ENCODE data around the gene COL8A2. TPM values are rescaled to one million over a fixed set of nuclear protein-coding genes. Genes with fewer than 3 reads are reported as not detected.

The COL8A2 gene
- total RNA-seq, 2 donors from 2014 or later, result 0.08 TPM; not detected in 1

DNA sequence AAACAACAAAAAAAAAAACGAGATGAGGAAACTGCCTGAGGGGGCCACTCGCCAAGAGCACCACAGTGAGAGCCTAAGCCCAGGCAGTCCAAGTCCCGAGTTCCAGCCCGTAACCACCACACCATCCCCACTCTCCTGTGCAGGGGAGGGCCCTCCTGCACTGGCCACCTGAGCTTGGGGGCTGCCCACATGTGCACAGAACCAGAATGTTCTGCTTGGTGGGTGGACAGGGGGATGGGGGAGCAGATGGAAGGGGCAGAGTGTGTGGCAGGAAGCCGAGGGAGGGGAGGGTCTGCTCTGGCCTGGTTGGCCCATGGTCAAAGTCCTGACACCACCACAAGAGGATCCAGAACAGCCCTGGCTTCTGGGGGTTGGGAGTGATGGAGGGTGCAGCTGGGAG is 18.8 kb downstream of the COL8A2 start:
- Mint-ChIP-seq H3K4me1 (ENCODE audit: low read depth in 2 of 2) (peaks cover 5 to 7% of the 10 kb centered on the region in 2 donors), H3K9me3 (no peaks in the 10 kb centered on the region), H3K27ac (no peak overlapping the region), H3K4me3 (no peak overlapping the region), H3K27me3 (no peaks in the 10 kb centered on the region), H3K36me3 (no peaks in the 10 kb centered on the region)
- ATAC-seq (no peak), DNase-seq (ENCODE audit: low spot score) (no peak)

DNA sequence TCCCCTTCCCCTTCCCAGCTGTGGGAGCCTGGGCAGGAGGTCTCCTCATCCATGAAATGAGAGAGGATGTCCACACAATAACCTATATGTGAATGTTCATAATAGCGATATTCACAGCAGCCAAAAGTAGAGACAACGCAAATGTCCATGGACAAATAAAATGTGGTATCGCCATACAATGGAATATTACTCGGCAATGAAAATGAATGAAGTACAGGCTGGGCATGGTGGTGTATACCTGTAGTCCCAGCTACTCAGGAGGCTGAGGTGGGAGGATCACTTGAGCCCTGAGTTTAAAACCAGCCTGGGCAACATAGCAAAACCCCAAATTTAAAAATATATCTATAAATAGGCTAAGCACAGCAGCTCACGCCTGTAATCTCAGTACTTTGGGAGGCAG is 23.5 kb downstream of the COL8A2 start:
- no peak overlapping the region for H3K4me3 Mint-ChIP-seq
- no peaks in the 10 kb centered on the region for H3K36me3 Mint-ChIP-seq
- peaks cover 0 to 4% of the 10 kb centered on the region in 2 donors for H3K4me1 Mint-ChIP-seq (ENCODE audit: low read depth in 2 of 2)
- no peak for DNase-seq (ENCODE audit: low spot score)
- no peaks in the 10 kb centered on the region for H3K9me3 Mint-ChIP-seq
- H3K27ac Mint-ChIP-seq, result no peak overlapping the region
- ATAC-seq, result no peak
- H3K27me3 Mint-ChIP-seq, result no peaks in the 10 kb centered on the region

DNA sequence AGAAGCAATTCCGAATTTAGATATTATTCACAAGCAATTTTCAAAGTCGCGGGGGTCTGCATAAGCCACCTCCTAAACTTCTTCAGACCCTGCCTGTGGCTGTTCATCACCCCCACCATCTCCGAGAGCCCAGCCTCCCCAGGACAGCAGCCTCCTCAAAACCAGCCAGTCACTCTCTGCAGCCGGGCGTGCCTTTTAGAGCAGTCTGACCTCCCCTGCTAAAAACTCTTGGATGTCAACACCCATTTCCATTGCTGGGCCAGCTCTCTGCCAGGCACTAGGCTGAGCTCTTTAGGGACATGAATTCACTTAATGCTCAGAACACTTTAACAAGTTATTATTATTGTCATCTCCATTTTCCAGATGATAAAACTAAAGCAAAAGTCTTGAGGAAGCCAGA is 24.6 kb downstream of the COL8A2 start:
- DNase-seq (ENCODE audit: low spot score) (no peak), ATAC-seq (no peak)
- Mint-ChIP-seq H3K27me3 (no peaks in the 10 kb centered on the region), H3K27ac (no peak overlapping the region), H3K4me3 (no peak overlapping the region), H3K4me1 (ENCODE audit: low read depth in 2 of 2) (peaks cover 0 to 6% of the 10 kb centered on the region in 2 donors), H3K9me3 (no peaks in the 10 kb centered on the region), H3K36me3 (no peaks in the 10 kb centered on the region)

DNA sequence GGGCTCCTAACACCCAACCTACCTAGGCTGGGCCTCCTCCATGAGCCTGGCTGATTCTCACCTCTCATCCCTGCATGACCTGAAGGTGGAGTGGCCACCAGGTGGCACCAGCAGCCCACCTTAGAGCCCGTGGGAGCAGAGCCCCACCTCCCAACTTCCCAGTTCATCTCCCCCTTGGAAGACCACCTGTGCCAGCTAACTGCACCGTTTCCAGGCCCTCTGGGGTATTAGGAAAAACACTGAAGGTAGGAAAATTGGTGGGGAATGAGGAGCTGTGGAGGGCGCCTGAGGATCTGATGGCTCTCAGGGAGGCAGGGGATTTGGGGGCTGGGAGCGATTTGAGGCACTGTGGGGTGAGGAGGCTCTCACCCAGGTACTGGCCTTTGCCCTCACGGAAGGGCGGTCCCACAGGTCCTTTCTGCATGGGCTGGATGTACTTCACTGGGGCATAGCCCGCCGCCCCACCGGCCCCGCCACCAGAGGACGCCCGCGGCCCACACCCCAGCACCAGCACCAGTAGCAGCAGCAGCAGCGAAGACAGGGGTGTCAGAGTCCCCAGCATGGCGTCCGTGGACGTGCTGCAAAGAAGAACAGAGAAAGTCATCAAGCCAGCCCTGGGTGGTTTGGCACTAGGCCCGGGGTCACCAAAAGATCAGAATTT is 25.2 kb downstream of the COL8A2 start:
- no peaks in the 10 kb centered on the region for H3K36me3 Mint-ChIP-seq
- no peak overlapping the region for H3K4me3 Mint-ChIP-seq
- no peak overlapping the region for H3K27ac Mint-ChIP-seq
- ATAC-seq (peak; percentile 77 to 82), DNase-seq (ENCODE audit: low spot score) (peak; percentile 73)
- no peaks in the 10 kb centered on the region for H3K27me3 Mint-ChIP-seq
- H3K9me3 Mint-ChIP-seq, result no peaks in the 10 kb centered on the region
- H3K4me1 Mint-ChIP-seq (ENCODE audit: low read depth in 2 of 2), result peaks cover 0 to 6% of the 10 kb centered on the region in 2 donors

DNA sequence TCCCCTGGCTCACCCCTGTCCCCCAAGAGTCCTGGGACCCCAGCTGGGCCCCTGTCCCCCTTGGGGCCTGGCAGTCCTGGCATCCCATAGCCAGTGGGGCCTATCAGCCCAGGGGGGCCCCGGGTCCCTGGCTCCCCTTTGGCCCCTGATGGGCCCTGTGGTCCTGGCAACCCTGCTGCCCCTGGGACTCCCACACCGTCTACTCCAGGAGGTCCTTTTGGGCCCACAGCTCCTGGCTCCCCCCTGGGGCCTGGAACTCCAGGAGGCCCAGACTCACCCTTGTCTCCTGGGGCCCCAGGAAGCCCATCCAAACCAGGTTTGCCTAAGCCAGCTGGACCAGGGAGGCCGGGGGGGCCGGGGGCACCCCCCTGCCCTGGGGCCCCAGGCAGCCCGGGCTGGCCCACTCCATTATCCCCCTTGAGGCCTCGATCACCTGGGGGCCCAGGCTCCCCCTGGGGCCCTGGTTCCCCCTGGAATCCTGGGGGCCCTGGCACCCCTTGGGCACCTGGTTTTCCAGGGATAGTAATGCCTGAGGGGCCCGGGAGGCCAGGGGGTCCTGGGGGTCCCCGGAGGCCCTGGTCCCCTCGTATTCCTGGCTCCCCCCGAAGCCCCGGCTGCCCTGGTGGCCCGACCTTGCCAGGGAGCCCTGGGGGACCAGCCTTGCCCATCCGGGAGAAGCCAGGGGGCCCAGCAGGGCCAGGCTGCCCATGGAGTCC is 26.2 kb downstream of the COL8A2 start:
- H3K9me3 Mint-ChIP-seq, result no peaks in the 10 kb centered on the region
- H3K4me3 Mint-ChIP-seq, result no peak overlapping the region
- no peak for DNase-seq (ENCODE audit: low spot score)
- no peak overlapping the region for H3K27ac Mint-ChIP-seq
- ATAC-seq, result no peak
- no peaks in the 10 kb centered on the region for H3K36me3 Mint-ChIP-seq
- no peaks in the 10 kb centered on the region for H3K27me3 Mint-ChIP-seq
- H3K4me1 Mint-ChIP-seq (ENCODE audit: low read depth in 2 of 2), result peaks cover 0 to 6% of the 10 kb centered on the region in 2 donors

DNA sequence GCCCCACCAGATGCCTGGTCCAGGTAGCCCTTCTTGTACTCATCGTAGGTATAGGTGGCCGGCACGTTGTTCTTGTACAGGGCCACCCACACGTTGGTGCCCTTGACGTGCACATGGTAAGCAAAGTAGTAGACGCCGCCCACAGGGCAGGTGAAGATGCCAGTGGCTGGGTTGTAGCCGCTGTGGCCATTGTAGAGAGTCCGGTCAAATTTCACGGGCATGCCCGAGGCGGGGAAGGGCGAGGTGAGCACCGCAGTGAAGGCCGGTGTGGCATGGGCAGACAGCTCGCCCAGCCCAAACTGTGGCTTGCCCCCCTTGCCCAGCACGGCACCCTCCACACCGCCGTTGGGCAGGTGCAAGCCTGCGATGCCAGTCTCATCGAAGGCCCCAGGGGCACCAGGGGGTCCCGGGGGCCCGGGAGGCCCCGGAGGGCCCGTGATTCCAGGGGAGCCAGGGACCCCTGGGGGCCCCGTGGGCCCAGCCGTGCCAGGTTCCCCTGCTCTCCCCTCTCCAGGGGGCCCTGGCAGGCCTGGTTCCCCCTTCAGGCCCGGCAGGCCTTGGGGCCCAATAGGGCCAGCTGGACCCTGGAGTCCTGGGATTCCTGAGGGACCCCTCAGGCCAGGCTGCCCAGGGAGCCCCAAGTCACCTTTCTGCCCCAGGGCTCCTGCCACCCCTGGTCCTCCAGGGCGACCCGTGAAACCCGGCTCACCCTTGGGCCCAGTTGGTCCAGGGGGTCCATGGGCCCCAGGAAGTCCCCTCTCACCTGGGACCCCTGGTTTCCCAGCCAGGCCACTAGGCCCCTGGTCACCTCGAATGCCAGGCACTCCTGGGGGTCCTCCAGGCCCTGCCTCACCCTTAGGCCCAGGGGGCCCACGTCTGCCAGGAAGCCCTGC is 27.1 kb downstream of the COL8A2 start:
- H3K4me3 Mint-ChIP-seq, result no peak overlapping the region
- H3K36me3 Mint-ChIP-seq, result no peaks in the 10 kb centered on the region
- DNase-seq (ENCODE audit: low spot score) (no peak), ATAC-seq (peak in 1 of 2 donors; percentile 8)
- no peaks in the 10 kb centered on the region for H3K9me3 Mint-ChIP-seq
- H3K27ac Mint-ChIP-seq, result no peak overlapping the region
- H3K27me3 Mint-ChIP-seq, result no peaks in the 10 kb centered on the region
- peaks cover 0 to 6% of the 10 kb centered on the region in 2 donors for H3K4me1 Mint-ChIP-seq (ENCODE audit: low read depth in 2 of 2)

DNA sequence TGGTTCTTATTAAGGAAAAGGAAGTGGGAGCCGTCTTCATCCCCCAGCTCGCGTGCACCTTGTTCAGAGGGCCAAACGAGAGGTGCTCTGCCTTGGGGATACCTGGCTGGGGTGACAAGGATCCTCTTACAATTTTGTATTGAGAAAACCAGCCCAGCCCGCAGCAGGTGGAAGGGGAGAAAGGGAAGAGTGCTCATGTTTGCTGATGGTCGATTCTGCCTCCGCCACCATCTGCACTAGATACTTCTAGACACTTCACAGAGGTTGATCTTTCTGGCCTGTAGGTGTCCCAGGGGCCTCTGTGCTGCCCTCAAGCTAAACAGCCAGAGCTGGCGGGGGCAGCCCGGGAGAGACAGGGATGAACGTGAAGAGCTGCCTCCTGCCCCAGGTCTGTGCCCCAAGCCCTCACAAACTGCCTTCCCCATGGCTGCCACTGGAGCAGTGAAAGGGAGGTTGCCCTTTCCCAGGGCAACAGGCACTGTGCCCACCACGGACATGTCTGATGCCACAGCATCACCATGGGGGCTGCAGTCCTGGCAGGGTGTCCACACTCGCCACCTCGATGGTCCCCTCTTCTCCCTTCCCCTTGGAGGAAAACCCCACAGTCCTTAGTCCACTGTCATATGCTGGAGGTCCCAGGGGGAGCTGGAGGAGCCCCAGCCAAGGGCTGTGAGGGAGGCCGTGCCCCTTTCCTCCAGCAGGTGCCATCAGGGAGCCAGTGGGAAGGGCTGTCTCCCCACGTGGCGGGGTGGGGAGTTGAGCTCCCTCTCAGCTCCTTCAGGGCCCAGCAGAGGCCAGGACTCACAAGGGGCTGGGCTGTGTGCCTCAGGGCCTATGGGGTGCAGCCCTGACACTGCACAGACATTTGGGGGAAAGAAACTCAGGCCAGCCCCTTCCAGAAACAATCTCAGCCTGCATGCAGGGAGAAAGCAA is 28.3 kb downstream of the COL8A2 start:
- Mint-ChIP-seq H3K36me3 (no peaks in the 10 kb centered on the region), H3K4me3 (no peak overlapping the region), H3K4me1 (ENCODE audit: low read depth in 2 of 2) (peaks cover 0 to 10% of the 10 kb centered on the region in 2 donors), H3K27me3 (no peaks in the 10 kb centered on the region), H3K9me3 (no peaks in the 10 kb centered on the region), H3K27ac (no peak overlapping the region)
- DNase-seq (ENCODE audit: low spot score) (no peak), ATAC-seq (peak in 1 of 2 donors; percentile 11)

DNA sequence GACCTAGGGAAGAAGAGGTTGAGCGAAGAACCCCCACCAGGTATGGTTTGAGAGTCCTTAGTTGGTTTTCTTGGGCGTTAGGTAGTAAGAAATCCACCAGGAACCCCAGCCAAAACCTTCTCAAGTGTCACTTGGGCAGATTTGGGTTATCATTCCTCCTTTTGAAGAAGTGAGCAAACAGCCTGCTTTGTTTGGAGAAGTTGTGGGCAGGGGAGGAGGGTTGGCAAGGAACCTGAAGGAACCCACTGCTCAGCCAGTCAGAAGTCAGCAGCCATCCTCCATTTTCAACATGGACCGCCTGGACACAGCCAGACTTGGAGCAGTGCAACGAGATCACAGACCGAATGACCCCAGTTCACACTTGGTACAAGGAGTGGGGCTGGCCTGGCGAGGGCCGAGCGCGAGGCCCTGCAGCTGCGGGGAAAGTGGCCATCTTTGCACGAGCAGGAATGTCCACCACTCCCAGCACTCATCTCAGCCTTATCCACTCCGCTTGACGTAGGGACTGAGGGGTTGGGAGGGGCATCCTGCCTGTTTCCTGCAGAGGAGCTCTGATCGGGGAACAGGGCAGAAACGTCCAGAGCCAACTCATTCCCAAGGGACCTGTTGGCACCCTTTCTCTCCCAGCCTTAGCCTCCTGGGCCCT is 29.1 kb downstream of the COL8A2 start:
- Mint-ChIP-seq H3K4me1 (ENCODE audit: low read depth in 2 of 2) (peaks cover 0 to 13% of the 10 kb centered on the region in 2 donors), H3K36me3 (no peaks in the 10 kb centered on the region), H3K27ac (no peak overlapping the region), H3K4me3 (no peak overlapping the region), H3K9me3 (no peaks in the 10 kb centered on the region), H3K27me3 (no peaks in the 10 kb centered on the region)
- ATAC-seq (no peak), DNase-seq (ENCODE audit: low spot score) (no peak)

DNA sequence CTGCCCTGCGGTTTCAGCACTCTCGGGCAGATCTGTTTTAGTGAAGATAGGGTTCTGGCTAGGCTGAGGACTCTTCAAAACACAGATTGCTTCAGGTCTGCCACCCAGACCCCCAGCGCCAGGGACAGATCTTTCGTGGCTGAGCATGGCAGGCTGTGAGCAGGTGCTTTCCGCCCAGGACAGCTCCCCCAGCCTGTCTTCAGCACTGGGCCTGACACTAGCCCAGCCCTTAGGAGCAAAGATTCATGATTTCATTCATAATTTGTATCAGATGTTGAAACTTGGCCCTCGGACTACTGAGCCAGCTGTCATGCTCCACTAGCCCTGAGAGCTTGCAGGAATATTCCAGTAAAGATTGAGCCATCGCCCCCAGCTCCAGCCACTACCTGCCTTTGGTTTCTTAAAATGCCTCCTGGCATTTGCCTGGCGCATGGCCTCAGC is 30.4 kb downstream of the COL8A2 start:
- Mint-ChIP-seq H3K9me3 (no peaks in the 10 kb centered on the region), H3K36me3 (peaks cover 5% of the 10 kb centered on the region), H3K27ac (no peak overlapping the region), H3K4me3 (no peak overlapping the region), H3K4me1 (ENCODE audit: low read depth in 2 of 2) (peaks cover 6 to 16% of the 10 kb centered on the region in 2 donors), H3K27me3 (no peaks in the 10 kb centered on the region)
- ATAC-seq, result no peak
- DNase-seq (ENCODE audit: low spot score), result no peak

DNA sequence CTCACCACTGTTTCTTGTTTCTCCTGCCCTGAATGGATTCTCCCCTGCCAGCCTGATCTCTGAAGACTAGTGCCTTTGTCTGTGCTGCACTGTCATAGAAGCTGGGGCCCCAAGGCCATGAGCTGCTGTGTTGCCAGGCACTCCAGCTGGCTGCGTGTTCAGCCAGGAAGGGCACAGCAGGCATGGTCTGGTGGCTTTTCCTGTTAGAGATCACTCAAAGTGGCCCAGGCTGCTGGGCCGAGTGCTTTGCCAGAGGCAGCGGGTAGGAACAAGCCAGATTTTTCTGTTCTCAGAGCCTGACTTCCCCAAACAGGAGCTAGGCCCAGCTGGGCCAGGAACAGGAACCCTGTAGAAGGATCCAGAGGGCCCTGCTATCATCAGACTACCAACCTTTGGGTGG is 31.1 kb downstream of the COL8A2 start:
- Mint-ChIP-seq H3K9me3 (no peaks in the 10 kb centered on the region), H3K27ac (no peak overlapping the region), H3K36me3 (peaks cover 9% of the 10 kb centered on the region), H3K27me3 (no peaks in the 10 kb centered on the region), H3K4me3 (no peak overlapping the region), H3K4me1 (ENCODE audit: low read depth in 2 of 2) (peaks cover 12 to 20% of the 10 kb centered on the region in 2 donors)
- ATAC-seq, result no peak
- no peak for DNase-seq (ENCODE audit: low spot score)

DNA sequence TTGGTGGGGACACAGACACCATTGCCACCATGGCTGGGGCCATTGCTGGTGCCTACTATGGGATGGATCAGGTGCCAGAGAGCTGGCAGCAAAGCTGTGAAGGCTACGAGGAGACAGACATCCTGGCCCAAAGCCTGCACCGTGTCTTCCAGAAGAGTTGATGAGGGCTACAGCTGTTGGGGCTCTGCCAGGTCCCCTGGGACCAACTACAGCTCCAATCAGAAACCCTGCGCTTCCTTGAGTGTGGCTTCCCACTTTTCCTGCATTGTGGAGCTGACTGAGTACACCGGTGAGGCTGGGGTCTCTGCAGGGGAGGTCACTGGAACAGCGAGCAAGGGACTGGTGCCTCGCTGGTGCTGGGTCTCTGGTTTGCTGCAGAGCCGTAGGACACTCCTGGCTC is 31.8 kb downstream of the COL8A2 start:
- no peak overlapping the region for H3K4me3 Mint-ChIP-seq
- H3K27me3 Mint-ChIP-seq, result no peaks in the 10 kb centered on the region
- H3K4me1 Mint-ChIP-seq (ENCODE audit: low read depth in 2 of 2), result peaks cover 12 to 20% of the 10 kb centered on the region in 2 donors
- ATAC-seq (no peak), DNase-seq (ENCODE audit: low spot score) (no peak)
- peaks cover 9% of the 10 kb centered on the region for H3K36me3 Mint-ChIP-seq
- no peaks in the 10 kb centered on the region for H3K9me3 Mint-ChIP-seq
- no peak overlapping the region for H3K27ac Mint-ChIP-seq

DNA sequence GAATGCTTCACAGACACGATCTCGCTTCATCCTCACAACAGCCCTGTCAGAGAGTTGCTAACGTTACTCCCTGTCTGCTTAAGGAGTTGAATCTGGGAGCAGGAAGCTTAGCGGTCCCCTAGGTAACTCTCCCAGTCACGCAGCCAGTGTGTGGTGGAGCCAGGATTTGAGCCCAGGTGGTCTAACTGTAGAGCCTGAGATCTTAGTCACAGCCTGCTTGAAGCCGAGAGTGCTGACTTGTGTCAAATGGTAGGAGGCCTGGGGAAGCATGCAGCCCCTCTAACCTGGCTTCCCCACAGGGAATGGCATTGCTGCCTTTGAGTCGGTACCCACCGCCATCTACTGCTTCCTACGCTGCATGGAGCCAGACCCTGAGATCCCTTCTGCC is 32.2 kb downstream of the COL8A2 start:
- no peak for DNase-seq (ENCODE audit: low spot score)
- H3K4me1 Mint-ChIP-seq (ENCODE audit: low read depth in 2 of 2), result peaks cover 12 to 20% of the 10 kb centered on the region in 2 donors
- ATAC-seq, result no peak
- H3K4me3 Mint-ChIP-seq, result no peak overlapping the region
- no peaks in the 10 kb centered on the region for H3K9me3 Mint-ChIP-seq
- H3K27me3 Mint-ChIP-seq, result no peaks in the 10 kb centered on the region
- no peak overlapping the region for H3K27ac Mint-ChIP-seq
- H3K36me3 Mint-ChIP-seq, result peaks cover 9% of the 10 kb centered on the region

All from natural killer cell treated with Interleukin-12 subunit alpha and Interleukin-12 subunit beta and Interleukin-15 and Interleukin-18, amount 100 ng/mL, for 72 hours (primary cell).